Globus pallidus (tissue), 1 donor: ENCODE results near the gene TUBA1C.
A peak's percentile ranks its signal among the peaks of the same experiment; 100 is the strongest.
"Not testable (repeated sequence)": the region's sequence is repeated elsewhere in the genome, so short reads cannot be mapped to it uniquely, and the experiment has no call there.

Experiments used
- DNase-seq: peaks from one replicate; pipeline ENCODE4 v3.0.0-alpha.2; 2015; ENCODE audit warnings: low spot score

Gene TUBA1C

DNA sequence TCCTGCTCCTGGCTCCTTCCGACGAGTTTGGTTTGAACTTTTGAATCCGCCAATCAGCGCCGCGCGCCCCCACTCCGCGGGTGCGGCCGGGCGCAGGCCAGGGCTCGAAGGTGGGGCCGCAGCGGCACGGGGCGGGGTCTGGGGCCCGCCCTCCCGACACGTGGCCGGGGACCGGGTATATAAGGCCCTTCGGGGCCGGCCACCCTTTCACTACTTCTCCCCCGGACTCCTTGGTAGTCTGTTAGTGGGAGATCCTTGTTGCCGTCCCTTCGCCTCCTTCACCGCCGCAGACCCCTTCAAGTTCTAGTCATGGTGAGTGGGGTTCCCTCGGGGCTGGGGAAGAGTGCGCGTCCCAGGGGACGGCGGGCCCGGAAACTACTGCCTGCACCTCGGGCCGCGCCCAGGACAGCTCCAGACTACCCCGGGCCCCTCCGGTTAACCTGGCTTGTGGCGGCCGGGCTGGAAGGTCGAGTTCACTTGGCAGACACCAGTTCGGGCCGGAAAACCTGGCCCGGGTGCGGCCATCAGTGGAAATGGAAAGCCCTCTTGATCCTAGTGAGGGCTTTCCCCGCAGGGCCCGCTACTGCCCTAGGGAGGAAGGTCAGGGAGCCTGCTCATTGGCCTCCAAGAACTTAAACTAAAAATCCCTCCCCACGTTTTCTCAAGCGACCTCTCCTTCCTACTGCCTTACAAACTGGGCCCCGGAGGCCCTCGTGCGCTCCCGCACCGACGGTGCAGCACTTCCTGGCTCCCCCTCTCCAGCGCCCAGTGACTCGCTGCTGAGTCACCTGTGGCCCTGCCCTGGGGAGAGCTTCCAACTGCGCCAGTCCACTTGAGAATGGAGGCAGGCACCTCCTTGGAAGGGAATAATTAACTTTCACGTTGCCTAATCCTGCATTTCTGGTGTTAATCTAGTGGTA lies at the start of gene TUBA1C:
TSS of gene TUBA1C (plus strand) at position 210 of the 920 bp plus-strand sequence. CDS start at position 310, 100 bp downstream.
- DNase-seq, result peak; percentile 58

DNA sequence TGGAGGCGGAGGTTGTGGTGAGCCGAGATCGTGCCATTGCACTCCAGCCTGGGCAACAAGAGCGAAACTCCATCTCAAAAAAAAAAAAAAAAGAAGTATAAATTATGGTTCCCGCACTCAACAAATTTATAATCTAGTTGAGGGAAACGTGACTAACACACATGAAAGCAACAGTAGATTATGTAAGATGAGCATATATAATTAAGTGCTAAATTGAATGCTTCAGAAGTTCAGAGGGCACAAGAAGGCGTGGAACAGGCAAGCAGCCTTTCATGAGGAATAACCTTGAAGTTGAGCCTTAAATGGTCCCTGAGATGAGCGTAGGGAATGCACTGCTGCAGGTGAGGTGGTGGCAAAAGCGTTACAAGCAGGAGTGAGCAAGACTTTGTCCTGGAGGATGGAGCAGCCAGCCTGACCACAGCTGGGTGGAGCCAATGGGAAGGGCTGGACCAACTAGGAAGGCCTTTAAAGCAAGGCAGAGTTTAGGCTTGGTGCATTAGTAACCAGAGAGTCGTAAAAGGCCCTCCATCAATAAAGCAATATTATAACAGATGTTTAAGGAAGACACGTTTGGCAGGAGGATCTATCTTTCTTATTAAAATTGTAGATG lies 45.4 kb upstream of the TUBA1C start:
- DNase-seq, result no peak

DNA sequence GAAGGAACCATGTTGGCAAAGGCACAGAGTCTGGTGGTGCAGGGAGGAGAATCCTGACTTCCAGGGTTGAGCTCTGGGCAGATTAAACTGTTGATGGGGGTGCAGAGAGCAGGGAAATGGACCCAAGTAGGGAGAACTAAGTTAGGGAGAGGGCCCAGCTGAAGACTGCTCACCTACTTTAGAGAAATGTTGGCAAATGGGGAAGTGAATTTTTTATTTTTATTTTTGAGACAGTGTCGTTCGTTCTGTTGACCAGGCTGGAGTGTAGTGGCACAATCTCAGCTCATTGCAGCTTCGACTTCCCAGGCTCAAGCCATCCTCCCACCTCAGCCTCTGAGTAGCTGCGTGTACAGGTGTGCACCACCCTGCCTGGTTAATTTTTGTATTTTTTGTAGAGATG lies 43.9 kb upstream of the TUBA1C start:
- DNase-seq, result no peak

DNA sequence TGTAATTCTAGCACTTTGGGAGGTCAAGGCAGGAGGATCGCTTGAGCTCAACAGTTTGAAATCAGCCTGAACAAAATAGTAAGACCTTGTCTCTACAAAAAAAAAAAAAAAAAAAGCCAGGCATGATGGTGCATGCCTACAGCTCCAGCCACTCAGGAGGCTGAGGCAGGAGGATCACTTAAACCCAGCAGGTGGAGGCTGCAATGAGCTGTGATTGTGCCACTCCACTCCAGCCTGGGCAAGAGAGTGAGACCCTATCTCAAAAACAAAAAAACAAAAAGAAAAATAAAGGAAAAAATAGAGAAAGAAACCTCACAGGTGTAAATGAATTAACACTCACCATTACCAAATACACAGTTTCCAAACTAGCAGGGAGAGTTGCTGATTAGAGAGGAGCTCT lies 41.8 kb upstream of the TUBA1C start:
- no peak for DNase-seq

DNA sequence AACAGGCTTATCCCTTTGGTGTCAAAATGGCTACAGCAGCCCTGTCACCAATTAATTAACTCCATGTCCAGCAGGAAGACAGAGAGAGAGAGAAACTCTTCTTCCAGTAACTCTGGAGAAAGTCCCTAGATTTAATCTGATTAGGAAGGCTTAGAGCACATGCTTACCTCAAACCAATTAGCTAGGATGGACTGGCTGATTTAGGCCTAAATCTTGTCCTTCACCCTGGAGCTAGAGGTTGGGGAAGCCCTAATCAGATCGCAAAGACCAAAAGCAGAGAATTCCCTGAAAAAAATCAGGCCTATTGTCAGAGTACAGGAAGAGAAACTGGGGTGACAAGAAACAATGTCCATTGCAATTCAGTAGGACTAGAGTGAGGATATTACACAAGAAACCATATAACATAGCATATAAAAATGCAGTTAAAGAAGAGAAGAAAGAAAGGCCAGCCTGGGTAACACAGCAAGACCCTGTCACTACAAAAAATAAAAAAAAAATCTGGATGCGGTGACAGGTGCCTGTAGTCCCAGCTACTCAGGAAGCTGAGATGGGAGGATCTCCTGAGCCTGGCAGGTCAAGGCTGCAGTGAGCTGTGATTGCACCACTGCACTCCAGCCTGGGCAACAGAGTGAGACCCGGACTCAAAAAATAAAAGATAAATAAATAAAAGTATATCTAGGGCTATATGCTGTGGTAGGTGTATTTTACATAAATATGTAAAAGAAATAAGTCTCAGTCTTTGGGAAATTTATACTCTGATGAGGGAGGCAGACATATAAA lies 41.1 kb upstream of the TUBA1C start:
- DNase-seq, result no peak

DNA sequence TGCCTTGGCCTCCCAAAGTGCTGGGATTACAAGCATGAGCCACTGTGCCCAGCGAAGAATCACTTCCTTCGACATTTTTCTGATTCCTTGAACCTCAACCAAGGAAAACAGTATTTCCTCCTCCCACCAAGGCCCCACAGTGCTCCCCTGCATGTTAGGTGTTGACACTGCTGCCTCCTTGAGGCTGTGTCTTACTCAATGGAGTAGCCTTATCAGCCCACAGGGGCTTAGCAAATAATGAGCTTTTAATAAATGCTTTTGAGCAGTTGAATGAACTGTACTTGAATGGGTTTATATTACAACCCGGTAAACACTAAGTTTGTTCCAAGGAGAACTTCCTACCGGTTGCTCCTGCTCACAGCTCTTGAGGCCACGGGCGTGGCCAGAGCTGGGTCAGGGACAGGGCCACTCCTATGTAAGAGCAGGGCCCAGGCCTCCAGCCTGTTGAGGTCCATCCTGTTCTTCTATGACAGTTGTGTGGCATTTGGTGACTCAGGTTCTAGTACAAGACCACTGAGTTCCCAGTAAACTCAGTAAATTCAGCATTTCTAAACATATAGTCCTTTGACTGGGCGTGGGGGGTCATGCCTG lies 39.2 kb upstream of the TUBA1C start:
- DNase-seq, result no peak

DNA sequence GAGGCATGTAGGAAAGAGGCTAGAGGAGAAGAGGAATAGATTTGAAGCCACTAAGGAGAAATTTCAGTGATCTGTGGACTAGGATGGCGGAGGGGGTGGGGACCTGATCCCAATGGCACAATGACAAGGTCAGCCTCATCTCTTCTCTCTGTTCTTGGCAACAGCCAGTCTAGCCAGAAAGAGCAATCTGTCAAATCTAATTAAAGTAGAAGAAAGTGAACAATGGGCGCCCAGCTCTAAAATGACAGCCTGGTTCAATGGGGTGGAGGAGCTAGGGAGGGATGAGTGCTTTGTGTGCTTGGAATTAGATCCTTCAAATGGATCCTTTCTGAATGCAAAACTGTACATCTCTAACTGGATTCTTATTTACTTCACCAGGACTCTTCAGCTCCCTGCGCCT lies 37.2 kb upstream of the TUBA1C start:
- peak; percentile 52 for DNase-seq

DNA sequence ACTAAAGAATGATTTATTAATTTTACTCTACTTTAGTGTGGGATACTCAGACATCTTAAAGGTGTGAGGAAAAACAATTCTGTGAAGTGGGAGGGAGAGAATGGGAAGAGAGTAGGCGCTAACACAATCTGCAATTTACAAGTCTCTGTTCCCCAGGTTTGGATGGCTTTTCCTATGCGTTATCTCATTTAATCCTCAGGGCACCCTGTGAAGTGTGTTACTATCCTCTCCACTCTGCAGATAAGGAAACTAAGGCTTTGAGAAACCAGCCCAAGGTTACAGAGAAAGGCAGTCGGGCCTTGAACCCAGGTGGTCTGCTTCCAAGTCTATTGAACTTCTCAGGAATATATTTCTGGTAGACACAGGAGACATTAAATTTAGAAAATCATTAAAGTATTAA lies 36.2 kb upstream of the TUBA1C start:
- no peak for DNase-seq

DNA sequence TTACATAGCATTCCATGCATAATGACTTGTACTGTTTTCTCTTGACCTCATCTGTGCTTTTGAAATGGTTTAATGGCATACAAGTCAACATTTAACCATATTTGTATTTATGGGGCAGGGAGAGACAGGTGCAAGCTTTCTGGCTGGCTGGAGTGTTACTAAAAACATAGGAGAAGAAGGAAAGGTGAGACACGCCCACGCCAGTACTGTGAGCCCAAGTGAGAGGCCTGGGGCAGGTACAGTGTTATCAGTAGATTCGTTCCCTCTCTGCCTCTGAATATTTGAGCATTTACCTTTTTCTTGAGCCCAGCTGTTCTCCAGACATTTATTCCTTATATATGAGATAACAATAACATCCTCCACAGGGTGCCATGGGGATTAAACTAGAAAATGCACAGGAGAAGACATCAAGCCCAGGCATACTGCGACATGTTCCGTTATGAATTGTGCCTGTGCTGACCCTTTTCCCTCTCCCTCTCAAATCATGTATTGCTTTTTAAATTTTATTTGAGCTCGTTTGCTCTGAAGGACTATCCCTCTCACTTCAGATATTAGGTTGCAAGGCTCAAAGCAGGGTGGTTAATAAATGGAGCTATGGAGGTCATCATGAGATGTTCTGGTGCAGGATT lies 34.6 kb upstream of the TUBA1C start:
- DNase-seq, result no peak

DNA sequence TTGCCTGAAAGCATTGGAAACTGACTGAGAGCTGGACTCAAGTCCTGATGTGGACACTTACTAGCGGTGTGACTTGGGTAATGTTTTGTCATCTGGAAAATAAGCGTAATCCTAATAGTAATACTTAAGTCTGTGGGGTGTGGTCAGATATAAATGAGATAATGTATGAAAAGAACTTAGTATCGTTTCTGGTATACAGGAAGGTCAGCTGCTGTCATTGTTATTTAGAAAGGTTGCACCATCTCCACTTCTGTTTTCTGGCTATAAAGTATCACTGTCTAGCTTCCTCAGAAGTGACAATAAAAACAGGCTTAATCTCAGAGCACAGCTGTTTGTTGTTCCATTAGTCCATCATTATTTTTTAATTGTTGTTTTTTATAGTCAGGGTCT lies 34.1 kb upstream of the TUBA1C start:
- DNase-seq, result no peak

DNA sequence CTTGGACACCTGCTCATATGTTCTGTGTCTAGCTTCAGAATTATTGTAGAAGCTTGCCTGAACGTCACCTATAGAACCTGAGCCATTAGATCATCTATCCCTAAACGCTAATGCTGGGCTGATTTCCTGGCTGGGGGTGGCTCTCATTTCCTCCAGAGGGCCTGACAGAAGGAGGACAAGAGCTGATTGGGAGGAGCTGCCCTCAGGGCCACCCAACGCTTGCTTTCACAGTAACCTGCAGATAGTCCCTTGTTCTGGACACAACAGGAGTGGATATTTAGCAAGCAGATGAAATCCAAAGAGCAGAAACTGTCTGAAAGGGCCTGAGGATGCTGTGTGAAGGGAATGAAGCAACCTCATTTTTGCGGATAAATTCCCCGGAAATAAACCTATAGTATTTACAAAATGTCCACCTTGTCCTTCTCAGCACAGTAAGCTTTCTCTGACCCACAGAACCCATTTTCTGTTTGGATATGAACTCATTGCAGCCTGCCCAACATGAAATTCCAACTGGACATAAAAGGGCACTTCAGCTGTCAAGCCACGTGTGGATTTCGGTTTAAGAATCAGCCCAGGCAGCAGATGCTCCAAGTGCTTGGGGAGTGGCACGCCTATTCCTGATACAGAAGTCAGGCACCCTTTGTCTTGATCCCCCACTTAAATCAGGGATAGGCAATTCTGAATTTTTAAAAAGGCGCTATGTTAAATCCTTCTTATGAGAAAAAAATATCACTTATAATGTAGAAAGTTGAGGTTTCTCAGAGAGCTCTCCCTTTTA lies 32.8 kb upstream of the TUBA1C start:
- peak; percentile 68 for DNase-seq

DNA sequence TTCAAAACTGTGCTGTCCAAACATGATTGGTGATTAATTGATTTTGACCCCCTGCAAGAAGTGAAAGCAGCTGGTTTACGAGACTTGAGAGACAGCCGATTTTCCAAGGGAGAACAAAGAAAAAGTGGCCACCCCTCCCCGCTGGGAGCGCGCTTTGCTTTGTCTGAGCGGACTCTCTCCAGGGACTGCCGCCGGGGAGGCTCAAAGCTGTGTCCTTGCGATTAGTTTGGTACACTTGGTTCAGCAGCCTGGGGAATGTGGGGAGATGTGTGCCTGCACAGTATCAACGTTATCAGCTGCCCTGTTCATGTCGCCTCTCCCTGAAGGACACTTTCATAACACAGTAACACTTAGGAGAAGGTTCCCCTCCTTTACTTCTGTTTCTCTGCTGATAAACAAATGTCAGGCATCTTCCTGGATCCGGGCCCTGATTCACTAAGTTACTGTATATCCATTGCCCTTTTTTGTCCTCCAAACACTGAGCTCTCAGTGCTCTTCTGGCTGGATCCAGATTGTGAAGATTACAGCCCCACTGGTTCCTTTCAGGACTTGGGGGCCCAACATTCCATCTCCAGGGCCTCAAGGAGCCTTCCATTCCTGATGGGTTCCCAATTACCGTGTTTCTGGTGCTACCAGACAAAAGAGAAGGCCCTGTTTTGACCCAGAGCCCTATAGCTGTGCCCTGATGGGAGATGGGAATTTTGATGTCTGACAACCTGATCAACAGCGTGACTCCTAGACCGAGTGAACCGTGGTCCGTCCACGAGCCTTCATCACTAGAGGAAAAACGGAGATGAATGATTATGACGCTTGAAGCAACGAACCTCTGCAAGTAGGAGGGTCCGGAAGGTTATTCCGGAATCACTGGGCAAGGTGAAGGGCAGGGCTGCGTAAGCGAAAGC lies 31.7 kb upstream of the TUBA1C start:
- DNase-seq, result peak; percentile 89

DNA sequence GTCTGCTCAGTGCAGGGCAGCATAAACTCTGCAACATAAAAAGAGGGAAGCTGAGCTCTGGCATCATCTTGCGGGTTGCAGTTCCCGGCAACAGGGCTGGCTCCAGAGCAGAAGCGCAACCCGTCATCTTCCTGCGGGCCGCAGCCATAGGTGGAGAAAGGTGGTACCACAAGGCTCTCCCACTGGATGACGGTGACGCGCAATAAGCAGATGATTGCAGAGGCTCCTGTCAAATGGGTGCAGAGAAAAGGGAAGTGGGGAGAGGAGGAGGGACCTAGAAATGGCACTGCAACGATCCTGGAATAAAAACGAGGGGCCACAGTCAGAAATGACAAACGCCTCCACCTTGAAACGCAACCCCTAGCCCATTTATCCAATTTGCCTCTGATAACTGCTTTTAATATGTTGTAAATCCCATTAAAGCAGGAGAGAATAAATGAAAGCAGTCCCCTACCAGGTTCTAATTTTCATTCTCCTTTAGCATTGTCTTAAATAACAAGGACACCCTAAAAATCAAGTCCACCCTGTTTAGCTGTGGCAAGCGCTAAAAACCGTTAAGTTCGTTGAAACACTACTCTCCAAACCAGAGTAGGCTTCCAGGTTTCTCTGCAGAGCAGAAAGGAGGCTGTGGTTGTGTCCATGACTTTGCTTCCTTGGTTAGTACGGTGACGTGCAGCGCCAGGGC lies 30.9 kb upstream of the TUBA1C start:
- peak; percentile 83 for DNase-seq

DNA sequence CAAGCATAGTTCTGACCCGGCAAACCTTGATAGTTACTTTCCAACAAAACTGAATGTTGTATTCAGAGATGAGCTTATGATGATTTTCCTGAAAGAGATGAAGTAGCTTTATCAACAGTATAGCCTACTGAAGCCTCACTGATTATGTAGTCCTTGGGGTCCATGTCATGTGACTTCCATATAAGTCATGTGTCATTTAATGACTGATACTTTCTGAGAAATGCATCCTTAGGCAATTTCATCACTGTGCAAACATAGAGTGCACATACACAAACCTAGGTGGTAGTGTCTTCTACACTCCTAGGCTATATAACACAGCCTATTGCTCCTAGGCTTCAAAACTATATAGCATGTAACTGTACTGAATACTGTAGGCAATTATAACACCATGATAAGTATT lies 28.5 kb upstream of the TUBA1C start:
- no peak for DNase-seq

DNA sequence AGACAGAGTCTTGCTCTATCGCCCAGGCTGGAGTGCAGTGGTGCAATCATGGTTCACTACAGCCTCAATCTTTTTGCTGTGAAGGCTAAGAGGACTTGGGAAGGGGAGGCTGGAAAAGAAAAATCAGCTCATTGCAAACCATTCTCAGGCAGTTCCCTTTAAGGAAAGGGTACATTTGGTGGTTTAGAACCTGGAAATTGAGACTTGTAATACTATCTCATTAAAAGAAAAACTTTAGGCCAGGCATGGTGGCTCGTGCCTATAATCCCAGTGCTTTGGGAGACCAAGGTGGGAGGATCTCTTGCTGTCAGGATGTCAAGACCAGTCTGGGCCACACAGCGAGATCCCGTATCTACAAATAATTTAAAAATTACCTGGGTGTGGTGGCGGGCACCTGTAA lies 21.3 kb upstream of the TUBA1C start:
- no peak for DNase-seq

DNA sequence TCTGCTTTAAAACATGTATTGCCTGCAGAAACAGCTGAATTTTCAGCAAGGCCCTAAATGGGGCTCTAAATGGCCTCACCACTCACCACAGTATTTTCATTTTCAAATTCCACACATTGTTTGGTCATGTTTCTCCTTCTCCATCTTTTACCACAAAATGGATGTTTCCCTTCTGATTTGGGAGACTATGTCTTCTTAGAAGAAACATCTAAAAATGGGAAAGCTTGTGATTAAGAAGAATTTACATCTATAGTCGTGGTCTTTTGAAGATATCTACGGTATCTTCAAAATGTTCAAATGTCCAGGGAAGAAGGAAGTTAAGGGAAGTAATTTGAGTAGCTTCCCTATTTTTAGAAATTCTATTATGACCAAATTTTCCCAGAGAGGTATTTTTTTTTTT lies 20.7 kb upstream of the TUBA1C start:
- DNase-seq, result no peak

DNA sequence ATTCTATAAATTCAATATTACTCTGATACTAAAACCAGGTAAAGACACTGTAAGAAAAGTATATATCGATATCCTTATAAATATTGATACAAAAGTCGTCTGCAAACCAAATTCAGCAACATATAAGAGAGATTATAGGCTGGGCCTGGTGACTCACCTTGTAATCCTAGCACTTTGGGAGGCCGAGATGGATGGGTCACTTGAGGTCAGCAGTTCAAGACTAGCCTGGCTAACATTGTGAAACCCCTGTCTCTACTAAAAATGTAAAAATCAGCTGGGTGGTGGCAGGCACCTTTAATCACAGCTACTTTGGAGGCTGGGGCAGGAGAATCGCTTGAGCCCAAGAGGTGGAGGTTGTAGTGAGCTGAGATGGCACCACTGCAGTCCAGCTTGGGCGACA lies 13.5 kb upstream of the TUBA1C start:
- DNase-seq, result no peak

DNA sequence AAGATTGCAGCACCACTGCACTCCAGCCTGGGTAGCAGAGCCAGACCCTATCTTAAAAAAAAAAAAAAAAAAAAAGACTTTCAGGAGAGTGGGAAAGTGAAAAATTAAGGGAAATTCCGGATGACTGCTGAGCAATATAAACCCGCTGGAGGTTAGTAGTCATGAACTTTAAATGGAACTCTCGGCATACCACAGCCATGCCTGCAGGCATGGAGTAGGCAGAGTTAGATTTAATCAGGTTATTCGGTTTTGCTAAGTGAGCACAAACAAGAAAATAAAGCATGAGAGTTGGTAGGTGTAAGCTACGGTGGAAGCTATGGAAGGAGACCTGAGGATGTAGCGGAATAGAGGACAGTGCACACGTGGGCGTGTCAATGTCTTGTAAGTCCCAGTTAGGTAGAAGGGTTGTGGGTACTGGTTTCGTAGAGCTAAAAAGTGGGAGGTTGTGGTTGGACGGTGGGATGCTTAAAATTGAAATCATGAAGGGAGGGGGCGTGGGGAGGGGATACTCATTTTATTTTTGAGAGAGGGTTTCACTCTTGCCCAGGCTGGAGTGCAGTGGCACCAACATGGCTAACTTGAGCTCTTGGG lies 11.8 kb upstream of the TUBA1C start:
- DNase-seq, result no peak

DNA sequence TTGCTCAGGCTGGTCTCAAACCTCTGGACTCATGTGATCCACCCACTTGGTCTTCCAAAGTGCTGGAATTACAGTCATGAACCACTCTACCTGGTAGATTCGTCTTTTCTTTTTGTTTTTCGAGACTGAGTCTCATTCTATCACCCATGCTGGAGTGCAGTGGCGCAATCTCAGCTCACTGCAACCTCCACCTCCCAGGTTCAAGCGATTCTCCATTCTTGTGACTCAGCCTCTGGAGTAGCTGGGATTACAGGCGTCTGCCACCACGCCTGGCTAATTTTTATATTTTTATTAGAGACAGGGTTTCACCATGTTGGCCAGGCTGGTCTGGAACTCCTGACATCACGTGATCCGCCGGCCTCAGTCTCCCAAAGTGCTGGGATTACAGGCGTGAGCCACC lies 9.4 kb upstream of the TUBA1C start:
- DNase-seq, result not testable (repeated sequence)
